Caco-2 (cell line): ENCODE measurements around the gene LIN54. TPM values are rescaled to one million over a fixed set of nuclear protein-coding genes. Genes with fewer than 3 reads are reported as not detected.
"Not testable (repeated sequence)": the region's sequence is repeated elsewhere in the genome, so short reads cannot be mapped to it uniquely, and the experiment has no call there.

Experiments used
- BruUV-seq: library from RNA; stranded (reverse); fragments of 400-500 nt; replicated peaks from 2 replicates; lab custom pipeline; 2021; lab: Mats Ljungman, UMichigan
- CTCF ChIA-PET: fragments of 300-600 bp; sonication (Branson Sonifier 250); formaldehyde crosslinking; loops from one replicate; lab custom pipeline; 2022; ENCODE audit warnings: antibody characterized with exemption; lab: Charles Lee
- POLR2A ChIA-PET: fragments of 300-600 bp; sonication (Branson Sonifier 250); formaldehyde crosslinking; loops from one replicate; lab custom pipeline; 2022; ENCODE audit warnings: antibody characterized with exemption; lab: Charles Lee
- DNase-seq, 2 experiments: peaks; one replicate each; pipeline versions ENCODE4 v3.0.0 to v3.0.0-alpha.2; 2020 to 2022
- H3K27me3 ChIP-seq: replicated peaks from 2 replicates; pipeline ENCODE4 v1.6.0; 2011; ENCODE audit warnings: low read length; ENCODE audit not compliant: control insufficient read depth, insufficient read depth
- H3K36me3 ChIP-seq: 2 replicates; pipeline ENCODE4 v1.5.1; 2011; ENCODE audit warnings: low read length; ENCODE audit not compliant: control insufficient read depth, insufficient read depth
- H3K4me1 ChIP-seq: fragments of 250-450 bp; sonication (Bioruptor Pico); 2 replicates; pipeline ENCODE4 v1.5.1; 2020; ENCODE audit warnings: mild to moderate bottlenecking
- H3K4me3 ChIP-seq: 2 replicates; pipeline ENCODE4 v1.5.1; 2011; ENCODE audit warnings: low read depth, mild to moderate bottlenecking, control low read depth, low read length
- H3K9me3 ChIP-seq: fragments of 250-450 bp; sonication (Bioruptor Pico); 2 replicates; pipeline ENCODE4 v1.5.1; 2020; ENCODE audit warnings: mild to moderate bottlenecking, moderate library complexity
- H3K27ac Mint-ChIP-seq: one replicate; pipeline ENCODE4 v1.8.0; 2022; ENCODE audit warnings: mixed read lengths; ENCODE audit not compliant: unreplicated experiment
- H3K27me3 Mint-ChIP-seq: one replicate; pipeline ENCODE4 v1.8.0; 2022; ENCODE audit warnings: mixed read lengths; ENCODE audit not compliant: insufficient read depth, unreplicated experiment
- H3K36me3 Mint-ChIP-seq: one replicate; pipeline ENCODE4 v1.8.0; 2022; ENCODE audit warnings: mild to moderate bottlenecking, mixed read lengths; ENCODE audit not compliant: insufficient read depth, unreplicated experiment
- H3K4me1 Mint-ChIP-seq: one replicate; pipeline ENCODE4 v1.8.0; 2022; ENCODE audit warnings: low read depth, mixed read lengths; ENCODE audit not compliant: unreplicated experiment
- H3K4me3 Mint-ChIP-seq: one replicate; pipeline ENCODE4 v1.8.0; 2022; ENCODE audit warnings: mild to moderate bottlenecking, moderate library complexity, mixed read lengths; ENCODE audit not compliant: unreplicated experiment
- H3K9me3 Mint-ChIP-seq: one replicate; pipeline ENCODE4 v1.8.0; 2022; ENCODE audit warnings: mixed read lengths; ENCODE audit not compliant: unreplicated experiment
- intact Hi-C: fragments of 100-400 bp; cut with micrococcal nuclease; formaldehyde crosslinking; loops from one replicate; pipeline ENCODE4 v1.10.0; 2022; ENCODE audit not compliant: unreplicated experiment
- total RNA-seq: library from RNA; stranded (reverse); gene quantifications from 2 replicates; pipeline ENCODE4 v1.2.3, GENCODE V29; 2022
- TF ChIP-seq, protein P1 (sequence below), 2 experiments: fragments of 200-600 bp in 1 of 2; IDR thresholded peaks; 1 replicate in 1 of 2; 2 replicates in 1 of 2; pipeline versions ENCODE4 v1.5.1 to v1.8.0; 2011 to 2022; ENCODE audit warnings: antibody characterized with exemption in 1 of 2, control low read depth in 1 of 2, inconsistent platforms in 1 of 2, low read depth in 1 of 2, low read length in 1 of 2, mild to moderate bottlenecking in 1 of 2, moderate library complexity in 1 of 2; ENCODE audit not compliant: insufficient read depth in 1 of 2, severe bottlenecking in 1 of 2, unreplicated experiment in 1 of 2

Gene LIN54
- total RNA-seq, 1 experiment from 2014 or later, result 29.6 TPM

DNA sequence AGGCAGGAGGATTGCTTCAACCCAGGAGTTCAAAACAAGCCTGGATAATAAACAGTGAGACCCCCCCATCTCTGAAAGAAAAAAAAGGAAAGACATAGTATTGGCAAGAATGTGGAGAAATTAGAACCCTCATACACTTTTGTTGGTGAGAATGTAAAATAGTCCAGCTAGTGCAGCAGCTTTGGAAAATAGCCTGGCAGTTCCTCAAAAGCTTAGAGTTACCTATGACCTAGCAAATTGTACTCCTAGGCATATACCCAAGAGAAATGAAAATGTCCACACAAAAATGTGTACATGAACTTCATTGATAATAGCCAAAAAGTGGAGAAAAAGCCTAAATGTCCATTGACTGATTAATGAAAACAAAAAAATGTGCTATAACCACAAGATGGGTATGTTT is 88.8 kb downstream of the LIN54 start:
- H3K27me3 Mint-ChIP-seq, result no peaks in the 10 kb centered on the region

DNA sequence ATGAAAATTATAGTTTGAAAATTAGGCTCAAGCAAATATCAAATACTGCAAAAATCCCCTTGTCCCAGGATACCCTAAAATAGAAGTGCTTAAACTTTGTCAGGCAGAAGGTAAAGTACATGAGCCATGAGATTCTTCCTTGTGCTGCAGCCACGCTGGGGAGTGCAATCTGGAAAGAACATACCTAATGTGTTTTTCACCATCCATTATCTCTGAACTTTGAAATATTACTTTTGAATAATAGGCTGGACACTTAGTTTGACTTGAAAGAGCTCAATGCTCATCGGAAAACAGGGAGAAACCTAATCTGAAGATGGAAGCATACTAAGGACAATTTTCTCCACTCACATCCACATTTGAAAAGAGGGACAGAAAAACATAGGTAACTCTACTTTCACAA is 91.2 kb downstream of the LIN54 start:
- intact Hi-C loops, result no loop called here
- no TSS peak for BruUV-seq
- H3K4me3 Mint-ChIP-seq, result no peak overlapping the region
- H3K27me3 ChIP-seq, result no peaks in the 10 kb centered on the region
- no peaks in the 10 kb centered on the region for H3K4me1 Mint-ChIP-seq
- POLR2A ChIA-PET, result no interaction called here
- TF ChIP-seq, protein P1, sequence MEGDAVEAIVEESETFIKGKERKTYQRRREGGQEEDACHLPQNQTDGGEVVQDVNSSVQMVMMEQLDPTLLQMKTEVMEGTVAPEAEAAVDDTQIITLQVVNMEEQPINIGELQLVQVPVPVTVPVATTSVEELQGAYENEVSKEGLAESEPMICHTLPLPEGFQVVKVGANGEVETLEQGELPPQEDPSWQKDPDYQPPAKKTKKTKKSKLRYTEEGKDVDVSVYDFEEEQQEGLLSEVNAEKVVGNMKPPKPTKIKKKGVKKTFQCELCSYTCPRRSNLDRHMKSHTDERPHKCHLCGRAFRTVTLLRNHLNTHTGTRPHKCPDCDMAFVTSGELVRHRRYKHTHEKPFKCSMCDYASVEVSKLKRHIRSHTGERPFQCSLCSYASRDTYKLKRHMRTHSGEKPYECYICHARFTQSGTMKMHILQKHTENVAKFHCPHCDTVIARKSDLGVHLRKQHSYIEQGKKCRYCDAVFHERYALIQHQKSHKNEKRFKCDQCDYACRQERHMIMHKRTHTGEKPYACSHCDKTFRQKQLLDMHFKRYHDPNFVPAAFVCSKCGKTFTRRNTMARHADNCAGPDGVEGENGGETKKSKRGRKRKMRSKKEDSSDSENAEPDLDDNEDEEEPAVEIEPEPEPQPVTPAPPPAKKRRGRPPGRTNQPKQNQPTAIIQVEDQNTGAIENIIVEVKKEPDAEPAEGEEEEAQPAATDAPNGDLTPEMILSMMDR (IDR thresholded peaks at IDR 0.05; ENCODE audit: insufficient read depth in 1 of 2, low read depth in 1 of 2, low read length in 1 of 2, severe bottlenecking in 1 of 2, unreplicated experiment in 1 of 2), result no peak
- no peaks in the 10 kb centered on the region for H3K27me3 Mint-ChIP-seq
- no peaks in the 10 kb centered on the region; the same call in 1 of the 2 replicates for H3K4me1 ChIP-seq
- no peaks in the 10 kb centered on the region for H3K9me3 ChIP-seq
- DNase-seq, result no peak
- H3K36me3 ChIP-seq, result no peaks in the 10 kb centered on the region; the same call in 1 of the 2 replicates
- peaks cover 6% of the 10 kb centered on the region for H3K36me3 Mint-ChIP-seq
- H3K4me3 ChIP-seq, result no peak overlapping the region
- no peak overlapping the region for H3K27ac Mint-ChIP-seq
- no peaks in the 10 kb centered on the region for H3K9me3 Mint-ChIP-seq
- CTCF ChIA-PET, result no interaction called here

More for the DNA sequence above, 88.8 kb downstream of the LIN54 start:
- Mint-ChIP-seq H3K4me1 (no peaks in the 10 kb centered on the region), H3K9me3 (no peaks in the 10 kb centered on the region), H3K27ac (no peak overlapping the region), H3K36me3 (peaks cover 6% of the 10 kb centered on the region), H3K4me3 (no peak overlapping the region)
- BruUV-seq, result no TSS peak
- TF ChIP-seq, protein P1 (IDR thresholded peaks at IDR 0.05; ENCODE audit: insufficient read depth in 1 of 2, low read depth in 1 of 2, low read length in 1 of 2, severe bottlenecking in 1 of 2, unreplicated experiment in 1 of 2), result no peak
- CTCF ChIA-PET, result no interaction called here
- H3K9me3 ChIP-seq, result no peaks in the 10 kb centered on the region
- POLR2A ChIA-PET, result no interaction called here
- no peaks in the 10 kb centered on the region for H3K27me3 ChIP-seq
- no peaks in the 10 kb centered on the region; the same call in 1 of the 2 replicates for H3K4me1 ChIP-seq
- intact Hi-C loops, result no loop called here
- no peaks in the 10 kb centered on the region; the same call in 1 of the 2 replicates for H3K36me3 ChIP-seq
- H3K4me3 ChIP-seq, result no peak overlapping the region
- DNase-seq, result no peak

DNA sequence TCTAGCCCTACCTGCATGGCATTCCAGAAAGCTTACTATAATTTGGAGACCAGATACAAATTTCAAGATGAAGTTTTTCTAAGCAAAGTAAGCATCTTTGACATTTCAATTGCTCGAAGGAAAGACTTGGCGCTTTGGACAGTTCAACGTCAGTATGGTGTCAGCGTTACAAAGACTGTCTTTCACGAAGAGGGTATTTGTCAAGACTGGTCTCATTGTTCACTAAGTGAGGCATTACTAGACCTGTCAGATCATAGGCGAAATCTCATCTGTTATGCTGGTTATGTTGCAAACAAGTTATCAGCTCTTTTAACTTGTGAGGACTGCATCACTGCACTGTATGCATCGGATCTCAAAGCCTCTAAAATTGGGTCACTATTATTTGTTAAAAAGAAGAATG is 92.5 kb downstream of the LIN54 start:
- Mint-ChIP-seq H3K36me3 (peaks cover 6% of the 10 kb centered on the region), H3K9me3 (no peaks in the 10 kb centered on the region), H3K4me1 (no peaks in the 10 kb centered on the region), H3K27ac (no peak overlapping the region), H3K4me3 (no peak overlapping the region), H3K27me3 (no peaks in the 10 kb centered on the region)
- H3K27me3 ChIP-seq, result no peaks in the 10 kb centered on the region
- ChIA-PET POLR2A (no interaction called here), CTCF (no interaction called here)
- no peaks in the 10 kb centered on the region; the same call in 1 of the 2 replicates for H3K4me1 ChIP-seq
- no peaks in the 10 kb centered on the region; the same call in 1 of the 2 replicates for H3K36me3 ChIP-seq
- no TSS peak for BruUV-seq
- intact Hi-C loops, result no loop called here
- TF ChIP-seq, protein P1 (IDR thresholded peaks at IDR 0.05; ENCODE audit: insufficient read depth in 1 of 2, low read depth in 1 of 2, low read length in 1 of 2, severe bottlenecking in 1 of 2, unreplicated experiment in 1 of 2), result no peak
- H3K4me3 ChIP-seq, result no peak overlapping the region
- H3K9me3 ChIP-seq, result no peaks in the 10 kb centered on the region
- DNase-seq, result no peak

DNA sequence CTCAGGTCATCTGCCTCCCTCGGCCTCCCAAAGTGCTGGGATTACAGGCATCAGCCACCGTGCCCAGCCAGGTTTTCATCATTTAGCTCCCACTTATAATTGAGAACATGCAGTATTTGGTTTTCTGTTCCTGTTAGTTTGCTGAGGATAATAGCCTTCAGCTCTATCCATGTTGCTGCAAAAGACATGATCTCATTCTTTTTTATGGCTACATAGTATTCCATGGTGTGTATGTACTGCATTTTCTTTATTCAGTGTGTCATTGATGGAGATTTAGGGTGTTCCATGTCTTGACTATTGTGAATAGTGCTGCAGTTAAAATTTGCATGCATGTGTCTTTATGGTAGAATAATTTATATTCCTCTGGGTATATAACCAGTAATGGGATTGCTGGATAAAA is 96.7 kb downstream of the LIN54 start:
- H3K9me3 ChIP-seq, H3K4me3 Mint-ChIP-seq, H3K4me1 Mint-ChIP-seq, CTCF ChIA-PET, H3K36me3 ChIP-seq, H3K27me3 ChIP-seq, intact Hi-C loops, H3K27ac Mint-ChIP-seq, H3K36me3 Mint-ChIP-seq, BruUV-seq, H3K27me3 Mint-ChIP-seq, DNase-seq, H3K9me3 Mint-ChIP-seq, POLR2A ChIA-PET, H3K4me3 ChIP-seq, H3K4me1 ChIP-seq: not testable (repeated sequence)
